ENCODE data around the gene SGPL1.

DNA sequence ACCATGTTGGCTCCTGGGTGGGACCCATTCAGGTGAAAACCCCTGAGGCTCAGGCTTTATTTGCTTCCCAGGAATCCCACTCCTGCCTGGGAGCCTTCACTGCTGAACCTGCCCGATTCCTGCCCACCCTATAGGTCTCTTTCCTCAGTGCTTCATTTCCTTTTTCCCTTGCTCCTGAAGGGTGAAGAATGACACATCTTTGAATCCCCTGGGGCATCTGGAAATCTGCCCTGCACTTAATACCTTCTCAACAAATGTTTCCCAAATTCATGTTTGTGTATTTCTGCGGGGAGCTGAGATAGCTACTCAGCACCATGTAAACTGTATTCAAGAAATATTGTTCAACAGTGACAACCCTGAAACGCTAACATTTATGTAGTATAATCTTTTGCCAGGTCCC lies 82.9 kb downstream of the SGPL1 start:
- TF ChIP-seq TAF1 (IDR thresholded peaks at IDR 0.05; ENCODE audit: low read depth) (no peak), YY1 (IDR thresholded peaks at IDR 0.05; ENCODE audit: low read depth) (no peak), TCF12 (IDR thresholded peaks at IDR 0.05; ENCODE audit: low read depth) (no peak), FOXM1 (IDR thresholded peaks at IDR 0.05; ENCODE audit: borderline replicate concordance, low read depth) (no peak), EP300 (IDR thresholded peaks at IDR 0.05; ENCODE audit: borderline replicate concordance) (no peak), ZBTB7A (IDR thresholded peaks at IDR 0.05; ENCODE audit: low read depth) (no peak), EGR1 (IDR thresholded peaks at IDR 0.05) (no peak), RAD21 (IDR thresholded peaks at IDR 0.05; ENCODE audit: low read depth) (no peak), CEBPB (IDR thresholded peaks at IDR 0.05) (no peak), NFIC (IDR thresholded peaks at IDR 0.05) (no peak)
- TF ChIP-seq, protein P1, sequence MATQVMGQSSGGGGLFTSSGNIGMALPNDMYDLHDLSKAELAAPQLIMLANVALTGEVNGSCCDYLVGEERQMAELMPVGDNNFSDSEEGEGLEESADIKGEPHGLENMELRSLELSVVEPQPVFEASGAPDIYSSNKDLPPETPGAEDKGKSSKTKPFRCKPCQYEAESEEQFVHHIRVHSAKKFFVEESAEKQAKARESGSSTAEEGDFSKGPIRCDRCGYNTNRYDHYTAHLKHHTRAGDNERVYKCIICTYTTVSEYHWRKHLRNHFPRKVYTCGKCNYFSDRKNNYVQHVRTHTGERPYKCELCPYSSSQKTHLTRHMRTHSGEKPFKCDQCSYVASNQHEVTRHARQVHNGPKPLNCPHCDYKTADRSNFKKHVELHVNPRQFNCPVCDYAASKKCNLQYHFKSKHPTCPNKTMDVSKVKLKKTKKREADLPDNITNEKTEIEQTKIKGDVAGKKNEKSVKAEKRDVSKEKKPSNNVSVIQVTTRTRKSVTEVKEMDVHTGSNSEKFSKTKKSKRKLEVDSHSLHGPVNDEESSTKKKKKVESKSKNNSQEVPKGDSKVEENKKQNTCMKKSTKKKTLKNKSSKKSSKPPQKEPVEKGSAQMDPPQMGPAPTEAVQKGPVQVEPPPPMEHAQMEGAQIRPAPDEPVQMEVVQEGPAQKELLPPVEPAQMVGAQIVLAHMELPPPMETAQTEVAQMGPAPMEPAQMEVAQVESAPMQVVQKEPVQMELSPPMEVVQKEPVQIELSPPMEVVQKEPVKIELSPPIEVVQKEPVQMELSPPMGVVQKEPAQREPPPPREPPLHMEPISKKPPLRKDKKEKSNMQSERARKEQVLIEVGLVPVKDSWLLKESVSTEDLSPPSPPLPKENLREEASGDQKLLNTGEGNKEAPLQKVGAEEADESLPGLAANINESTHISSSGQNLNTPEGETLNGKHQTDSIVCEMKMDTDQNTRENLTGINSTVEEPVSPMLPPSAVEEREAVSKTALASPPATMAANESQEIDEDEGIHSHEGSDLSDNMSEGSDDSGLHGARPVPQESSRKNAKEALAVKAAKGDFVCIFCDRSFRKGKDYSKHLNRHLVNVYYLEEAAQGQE (IDR thresholded peaks at IDR 0.05; ENCODE audit: low read depth), result no peak
- TF ChIP-seq, protein P2, sequence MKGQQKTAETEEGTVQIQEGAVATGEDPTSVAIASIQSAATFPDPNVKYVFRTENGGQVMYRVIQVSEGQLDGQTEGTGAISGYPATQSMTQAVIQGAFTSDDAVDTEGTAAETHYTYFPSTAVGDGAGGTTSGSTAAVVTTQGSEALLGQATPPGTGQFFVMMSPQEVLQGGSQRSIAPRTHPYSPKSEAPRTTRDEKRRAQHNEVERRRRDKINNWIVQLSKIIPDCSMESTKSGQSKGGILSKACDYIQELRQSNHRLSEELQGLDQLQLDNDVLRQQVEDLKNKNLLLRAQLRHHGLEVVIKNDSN (IDR thresholded peaks at IDR 0.05), result no peak

Data from Ishikawa (cell line).